IPS DF 6.9 (cell line): ENCODE data around the gene GPAT2.
"Not testable (repeated sequence)": the region's sequence is repeated elsewhere in the genome, so short reads cannot be mapped to it uniquely, and the experiment has no call there.

Experiments
- DNase-seq: peaks from one replicate; pipeline ENCODE4 v3.0.0-alpha.2; 2013; ENCODE audit warnings: low read depth, low spot score
- H3K27ac ChIP-seq: one replicate; pipeline ENCODE4 v1.5.1; 2013; ENCODE audit warnings: low read length, control low read depth
- H3K27me3 ChIP-seq: 2 replicates; pipeline ENCODE4 v1.6.1; 2013; ENCODE audit warnings: mild to moderate bottlenecking, low read length; ENCODE audit not compliant: control insufficient read depth, insufficient read depth
- H3K36me3 ChIP-seq: 2 replicates; pipeline ENCODE4 v1.6.1; 2013; ENCODE audit warnings: low read length; ENCODE audit not compliant: control insufficient read depth, insufficient read depth
- H3K4me1 ChIP-seq: 2 replicates; pipeline ENCODE4 v1.6.1; 2013; ENCODE audit warnings: low read length; ENCODE audit not compliant: control insufficient read depth, insufficient read depth
- H3K4me3 ChIP-seq: 2 replicates; pipeline ENCODE4 v1.5.1; 2013; ENCODE audit warnings: mild to moderate bottlenecking, low read length
- H3K9me3 ChIP-seq: 2 replicates; pipeline ENCODE4 v1.6.1; 2013; ENCODE audit warnings: low read length, inconsistent platforms; ENCODE audit not compliant: control insufficient read depth, insufficient read depth
- WGBS: extraction: QIAGEN DNeasy Blood & Tissue Kit; methylation state at CpG from one replicate; pipeline ENCODE4 v1.1.7; 2013; ENCODE audit warnings: mixed read lengths, missing lambda C conversion rate; ENCODE audit not compliant: insufficient read length, insufficient coverage; 5-methylcytosine and 5-hydroxymethylcytosine counted together

Gene GPAT2

DNA sequence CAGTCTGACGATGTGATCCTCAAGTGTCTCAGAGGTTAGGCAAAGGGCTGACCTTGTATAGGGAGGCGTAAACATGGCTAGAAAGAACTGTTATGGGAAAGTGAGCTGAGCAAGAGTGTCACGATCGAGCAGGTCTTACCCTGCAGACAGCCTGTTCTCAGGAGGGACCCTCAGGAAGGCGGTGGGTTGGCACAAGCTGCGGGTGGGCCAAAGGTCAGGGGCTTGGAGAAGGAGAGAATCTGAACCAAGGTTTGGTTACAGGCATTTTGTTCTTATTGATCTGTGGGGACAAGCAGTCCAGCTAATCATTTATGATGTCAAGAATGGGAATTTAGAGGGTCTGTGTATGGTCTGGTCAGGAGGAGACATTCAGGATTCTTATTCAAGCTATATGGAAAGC, 26.7 kb downstream of the GPAT2 start:
- H3K36me3 ChIP-seq, H3K9me3 ChIP-seq, DNase-seq, H3K4me1 ChIP-seq, H3K27me3 ChIP-seq, H3K27ac ChIP-seq, H3K4me3 ChIP-seq: not testable (repeated sequence)
- WGBS = no CpG with 5 or more reads among the region's 6 CpGs

DNA sequence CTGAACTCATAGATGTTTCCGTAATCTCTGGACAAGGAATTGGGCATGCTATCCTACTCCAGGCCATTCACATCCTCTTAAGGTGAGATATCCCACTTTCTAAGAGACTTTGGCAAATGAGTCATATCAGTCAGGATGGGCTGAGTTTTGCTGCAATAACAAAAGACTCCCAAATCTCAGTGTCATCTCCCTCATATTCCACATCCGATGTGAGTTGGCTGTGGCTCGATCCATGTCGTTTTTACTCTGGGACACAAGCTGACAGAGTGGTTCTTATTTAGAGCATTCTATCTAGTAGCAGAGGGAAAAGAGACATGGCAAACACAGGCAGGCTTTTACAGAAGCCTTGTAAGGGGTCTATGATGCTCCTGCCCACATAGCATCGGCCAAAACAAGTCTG, 28.5 kb downstream of the GPAT2 start:
- H3K9me3 ChIP-seq, H3K4me3 ChIP-seq, DNase-seq, H3K36me3 ChIP-seq, H3K27me3 ChIP-seq, H3K4me1 ChIP-seq, H3K27ac ChIP-seq: not testable (repeated sequence)
- WGBS = no CpG with 5 or more reads among the region's 5 CpGs

DNA sequence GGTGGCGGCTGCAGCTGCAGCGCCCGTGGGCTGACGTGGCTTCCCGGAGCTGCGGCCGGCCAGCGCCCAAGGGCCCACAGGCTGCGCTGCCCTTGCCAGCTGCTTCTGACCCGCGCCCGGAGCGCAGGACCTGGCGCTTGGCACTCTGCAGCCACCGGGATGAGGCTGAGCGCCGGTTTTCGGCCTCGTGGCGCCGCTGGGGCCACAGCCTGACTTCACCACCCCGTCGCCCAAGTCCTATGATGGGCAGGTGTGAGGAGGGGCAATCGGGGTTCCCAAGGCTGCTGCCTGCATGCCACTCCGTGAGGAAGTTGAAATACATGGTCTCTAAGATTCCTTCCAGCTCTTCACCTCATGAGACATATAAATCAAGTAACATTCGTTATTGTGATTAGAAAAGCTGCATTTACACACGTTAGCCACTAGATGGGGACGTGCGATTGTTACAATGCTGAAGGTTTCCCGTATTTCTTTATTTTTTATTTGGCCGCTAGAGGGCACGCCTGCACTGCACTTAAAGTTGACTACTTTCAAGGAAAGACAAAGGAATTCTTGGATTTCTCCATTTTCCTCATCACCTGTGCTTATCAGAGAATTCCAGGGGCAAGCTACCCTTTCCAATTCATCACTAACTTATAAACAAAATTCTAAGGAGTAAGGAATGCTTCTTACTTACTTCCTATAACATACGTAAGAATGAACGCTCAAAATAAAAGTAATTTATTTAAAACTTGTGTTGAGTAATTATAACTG, 42.0 kb downstream of the GPAT2 start:
- not testable (repeated sequence) for H3K27ac ChIP-seq, H3K9me3 ChIP-seq, H3K36me3 ChIP-seq, DNase-seq, H3K27me3 ChIP-seq, H3K4me1 ChIP-seq
- peak overlapping the region; percentile 71 for H3K4me3 ChIP-seq
- no CpG with 5 or more reads among the region's 34 CpGs for WGBS

DNA sequence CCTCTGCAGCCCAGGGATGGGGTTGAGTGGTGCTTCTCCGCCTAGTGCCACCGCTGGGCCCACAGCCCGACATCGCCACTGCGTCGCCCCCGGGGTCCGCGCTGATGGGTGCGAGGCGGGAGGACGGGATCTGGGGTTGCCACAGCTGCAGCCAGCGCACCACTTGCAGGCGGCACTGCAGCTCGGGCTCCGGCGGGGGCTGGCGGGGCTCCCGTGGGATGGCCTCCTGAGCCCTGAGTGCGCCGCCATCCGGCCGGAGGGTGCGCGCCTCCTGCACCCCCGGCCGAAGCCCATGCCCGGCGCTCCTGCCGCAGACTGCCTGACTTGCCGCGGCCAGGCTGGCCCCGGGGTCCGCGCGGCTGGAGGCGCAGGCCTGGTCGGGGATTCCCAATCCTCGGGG, 42.6 kb downstream of the GPAT2 start:
- DNase-seq, H3K27me3 ChIP-seq, H3K4me1 ChIP-seq, H3K36me3 ChIP-seq, H3K9me3 ChIP-seq, H3K27ac ChIP-seq: not testable (repeated sequence)
- peak overlapping the region; percentile 71; the same call in 1 of the 2 replicates for H3K4me3 ChIP-seq
- no CpG with 5 or more reads among the region's 39 CpGs for WGBS

DNA sequence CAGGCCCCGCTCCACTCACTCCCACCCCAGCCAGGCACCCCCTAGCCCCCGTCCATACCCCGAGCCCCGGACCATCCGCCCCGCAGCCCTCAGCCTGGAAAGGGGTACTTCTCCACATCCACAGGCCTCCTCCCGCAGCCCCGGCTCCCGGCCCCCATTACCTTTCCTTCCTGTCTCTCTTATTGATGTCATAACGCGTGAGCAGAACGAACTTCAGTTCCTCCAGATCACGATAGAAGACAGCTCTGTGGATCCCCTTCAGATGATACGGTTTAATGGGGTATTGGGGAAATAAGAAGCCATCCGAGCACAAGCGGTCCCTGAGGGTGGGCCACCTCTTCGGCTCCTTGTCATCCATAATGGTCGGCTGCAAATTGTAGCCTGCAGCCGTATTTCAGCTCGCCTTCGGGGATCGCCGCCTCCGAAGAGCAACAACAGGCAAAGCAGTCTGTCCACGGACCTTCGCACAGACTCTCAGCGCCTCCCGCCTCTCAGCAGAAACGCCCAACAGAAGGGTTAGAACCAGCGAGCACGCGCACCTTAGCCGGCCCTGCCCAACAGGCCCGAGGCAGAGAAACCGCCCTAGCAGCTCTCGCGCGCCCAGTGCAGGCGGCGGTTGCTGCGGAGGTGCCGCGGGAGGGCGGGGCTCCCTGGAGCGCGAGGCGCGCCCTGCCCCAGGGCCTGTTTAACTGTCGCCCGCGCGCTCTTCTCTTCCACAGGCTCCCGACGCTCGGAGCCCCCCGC, 43.2 kb downstream of the GPAT2 start, which contains the start of gene ANKRD36C:
ANKRD36C (minus strand) TSS at position 474 of the 744 bp plus-strand sequence; CDS start at position 358, 116 bp downstream.
- H3K4me1 ChIP-seq, H3K36me3 ChIP-seq, DNase-seq, H3K27me3 ChIP-seq, H3K9me3 ChIP-seq, H3K27ac ChIP-seq: not testable (repeated sequence)
- WGBS = no CpG with 5 or more reads among the region's 56 CpGs
- peak within 1 kb of the TSS; percentile 71 for H3K4me3 ChIP-seq

DNA sequence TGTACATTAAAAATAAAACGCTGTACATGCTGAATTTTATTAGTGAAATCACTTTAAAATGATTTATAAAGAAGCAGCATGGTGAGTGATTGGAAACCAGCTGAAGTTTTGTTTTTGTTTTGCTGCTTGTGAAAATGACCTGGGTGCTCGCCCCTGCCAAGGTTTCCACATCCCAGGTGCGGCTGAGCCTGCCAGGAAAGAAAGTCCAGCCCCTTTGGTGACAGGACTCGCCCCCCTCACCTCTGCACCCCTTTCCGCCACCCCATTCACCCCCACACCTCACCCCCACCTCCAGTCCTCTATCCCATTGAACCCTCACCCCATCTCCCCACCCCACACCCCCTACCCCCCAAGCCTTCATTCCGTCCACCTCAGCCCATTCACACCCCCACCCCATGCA, 43.8 kb downstream of the GPAT2 start:
- no CpG with 5 or more reads among the region's 6 CpGs for WGBS
- not testable (repeated sequence) for DNase-seq, H3K4me3 ChIP-seq

More for the DNA sequence above, 43.8 kb downstream of the GPAT2 start:
- H3K4me1 ChIP-seq, H3K36me3 ChIP-seq, H3K27ac ChIP-seq, H3K27me3 ChIP-seq, H3K9me3 ChIP-seq: not testable (repeated sequence)
